Heart right ventricle (tissue), 16 donors: ENCODE data around the gene TUBB4B. TPM values are rescaled to one million over a fixed set of nuclear protein-coding genes. Genes with fewer than 3 reads are reported as not detected.

Experiments used
- ATAC-seq, 8 donors: fragments of 200-7000 bp; cut with Tn5 transposase; one replicate each; pipeline ENCODE4 v1.9.1; 2020; ENCODE audit warnings: mild to moderate bottlenecking in 8 of 8, moderate library complexity in 8 of 8, moderate number of reproducible peaks in 1 of 8
- DNase-seq, 2 donors: peaks; one replicate each; pipeline ENCODE4 v3.0.0-alpha.2; 2020
- H3K27ac ChIP-seq, 10 donors: fragments of 200-600 bp; sonication (generic) in 2 of 10; one replicate each; pipeline versions ENCODE4 v1.5.0 to v1.8.0; 2020 to 2022; ENCODE audit warnings: mild to moderate bottlenecking in 3 of 10
- H3K27me3 ChIP-seq, 7 donors: fragments of 200-600 bp; one replicate each; pipeline ENCODE4 v1.8.0; 2021 to 2022; ENCODE audit warnings: mild to moderate bottlenecking in 2 of 7
- H3K36me3 ChIP-seq, 9 donors: fragments of 200-600 bp; sonication (generic) in 1 of 9; one replicate each; pipeline versions ENCODE4 v1.5.0 to v1.8.0; 2020 to 2022; ENCODE audit warnings: mild to moderate bottlenecking in 2 of 9
- H3K4me1 ChIP-seq, 9 donors: fragments of 200-600 bp; sonication (generic) in 1 of 9; one replicate each; pipeline versions ENCODE4 v1.5.0 to v1.8.0; 2020 to 2022; ENCODE audit warnings: mild to moderate bottlenecking in 4 of 9
- H3K4me3 ChIP-seq, 10 donors: fragments of 200-600 bp; sonication (generic) in 2 of 10; one replicate each; pipeline versions ENCODE4 v1.5.0 to v1.8.0; 2020 to 2022; ENCODE audit warnings: mild to moderate bottlenecking in 7 of 10, moderate library complexity in 2 of 10
- H3K9me3 ChIP-seq, 11 donors: fragments of 200-600 bp in 10 of 11; sonication (generic) in 2 of 11; one replicate each; pipeline versions ENCODE4 v1.5.0 to v1.8.0; 2013 to 2022; ENCODE audit warnings: mild to moderate bottlenecking in 2 of 11, control low read depth in 1 of 11, moderate library complexity in 1 of 11
- CTCF ChIP-seq, 9 donors: fragments of 200-600 bp; sonication (generic) in 2 of 9; IDR thresholded peaks; one replicate each; pipeline versions ENCODE4 v1.5.0 to v1.8.0; 2021 to 2022; ENCODE audit warnings: antibody characterized with exemption in 9 of 9, mild to moderate bottlenecking in 5 of 9, moderate library complexity in 1 of 9
- WGBS, 2 donors: extraction: QIAGEN DNeasy Blood & Tissue Kit; methylation state at CpG; one replicate each; pipeline ENCODE4 v1.1.7; 2013; ENCODE audit warnings: inconsistent platforms in 1 of 2; 5-methylcytosine and 5-hydroxymethylcytosine counted together
- intact Hi-C, 10 donors: fragments of 100-400 bp; cut with DNase I; formaldehyde crosslinking; loops; one replicate each; pipeline versions ENCODE4 v1.11.1 to v1.14.2; 2022
- polyA plus RNA-seq, 2 donors: library from polyadenylated mRNA; stranded (reverse); fragments of 200-250 nt; gene quantifications; one replicate each; pipeline ENCODE4 v1.2.3, GENCODE V29; 2013
- total RNA-seq, 10 donors: library from RNA; stranded (reverse); fragmentation: NEBNext Ultra II Directional in 3 of 10; extraction: Animal tissue kit (Norgen Biotek cat#: 25700) in 3 of 10; gene quantifications; one replicate each; pipeline versions ENCODE4 v1.2.1 to v1.2.4, GENCODE V29; 2021 to 2023
- donor health status: Arrhythmogenic right ventricular cardiomyopathy.
- donor health status: ischemic (EF 13 %, LVEDD 7.1; RV severe dilation, severe dysfunction).
- donor health status: healthy with polysubstance abuse.
- donor health status: DM: no; HTN: yes; CAD: no.
- donor health status: DM: no; HTN: no; CAD: no.
- donor health status: ischemic (EF 25% LVEDD 6.9; RV normal size, moderate dysfunction).
- donor health status: ischemic (EF 25% LVEDD 5.7; RV mildly dilated, moderate dysfunction).
- donor health status: healthy.
- donor health status: DM: yes; HTN: yes; CAD: no.
- donor health status: Ischemic cardiomyopathy.
- donor health status: ischemic (EF 35%, LVEDD 5.7; RV mildly dilated, moderate dysfunction).
- donor health status: nonischemic (EF 11% LVEDD 7.7; RV severe dilation, severe dysfunction).
- donor health status: DM: yes; HTN: yes; CAD: no.
- donor health status: PGD.
- donor health status: ischemic (EF 29% LVEDD 5.4; RV normal size, mild dysfunction).
- donor health status: nonischemic (EF 23%, LVEDD 6.1; RV moderate dilation, normal function).

TUBB4B gene
- total and polyA plus RNA-seq, 12 donors, result 211 to 992 (median 355) TPM

DNA sequence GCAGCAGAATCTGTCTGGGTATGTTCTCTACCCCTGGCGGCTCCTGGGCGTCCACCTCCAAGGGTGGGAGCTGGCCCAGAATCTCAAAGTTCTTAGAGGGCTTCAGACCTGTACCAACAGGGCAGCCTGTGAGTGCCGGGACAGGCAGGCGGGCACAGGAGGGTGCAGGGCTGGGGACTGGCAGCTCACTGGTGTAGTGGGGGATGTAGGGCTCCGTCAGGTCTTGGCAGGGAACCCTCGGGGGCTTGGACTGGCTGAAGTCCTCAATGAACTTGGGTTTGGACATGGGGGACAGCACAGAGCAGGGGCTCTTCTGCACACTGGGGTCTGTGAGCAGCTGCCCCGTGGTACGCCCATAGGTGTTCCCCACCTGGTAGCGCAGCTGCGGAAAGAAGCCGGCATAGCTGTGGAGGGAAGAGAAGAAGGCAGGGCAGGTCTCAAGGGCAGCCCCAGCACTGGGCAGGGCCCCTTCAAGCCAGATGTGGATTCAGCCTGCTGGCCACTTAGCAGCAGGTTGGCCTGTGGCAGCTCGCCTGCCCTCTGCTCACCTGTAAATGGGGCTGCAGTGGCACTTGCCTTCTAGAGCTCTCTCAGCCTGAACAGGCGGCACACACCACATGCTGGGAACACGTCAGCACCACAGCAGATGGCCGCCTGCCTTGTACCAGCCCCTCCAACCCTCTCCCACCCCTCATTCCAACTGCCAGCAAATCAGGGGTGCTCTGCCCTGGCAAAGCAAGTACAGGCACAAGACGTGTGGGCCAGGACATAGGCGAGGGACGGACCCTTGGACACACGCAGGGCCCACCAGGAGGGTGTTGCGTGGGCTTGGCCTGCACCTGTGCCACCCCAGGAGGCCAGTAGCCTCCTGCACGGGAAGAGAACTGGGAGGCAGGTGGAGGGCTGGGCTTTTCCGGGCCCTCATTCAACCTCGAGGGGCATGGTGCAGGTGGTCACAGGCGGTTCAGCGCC, 4.6 kb downstream of the TUBB4B start:
- Histone ChIP-seq H3K27me3 (no peaks in the 10 kb centered on the region), H3K4me1 (peaks cover 3 to 47% (median 32%) of the 10 kb centered on the region in 9 donors), H3K4me3 (no peak overlapping the region), H3K9me3 (no peaks in the 10 kb centered on the region), H3K36me3 (peaks cover 0 to 26% (median 12%) of the 10 kb centered on the region in 9 donors), H3K27ac (no peak overlapping the region)
- ATAC-seq, result no peak
- intact Hi-C loops, result no loop called here
- no peak for TF ChIP-seq CTCF (IDR thresholded peaks at IDR 0.05)
- WGBS, 2 donors, result 93 to 95% methylated on average over 25 of the region's 25 CpGs
- no peak for DNase-seq

DNA sequence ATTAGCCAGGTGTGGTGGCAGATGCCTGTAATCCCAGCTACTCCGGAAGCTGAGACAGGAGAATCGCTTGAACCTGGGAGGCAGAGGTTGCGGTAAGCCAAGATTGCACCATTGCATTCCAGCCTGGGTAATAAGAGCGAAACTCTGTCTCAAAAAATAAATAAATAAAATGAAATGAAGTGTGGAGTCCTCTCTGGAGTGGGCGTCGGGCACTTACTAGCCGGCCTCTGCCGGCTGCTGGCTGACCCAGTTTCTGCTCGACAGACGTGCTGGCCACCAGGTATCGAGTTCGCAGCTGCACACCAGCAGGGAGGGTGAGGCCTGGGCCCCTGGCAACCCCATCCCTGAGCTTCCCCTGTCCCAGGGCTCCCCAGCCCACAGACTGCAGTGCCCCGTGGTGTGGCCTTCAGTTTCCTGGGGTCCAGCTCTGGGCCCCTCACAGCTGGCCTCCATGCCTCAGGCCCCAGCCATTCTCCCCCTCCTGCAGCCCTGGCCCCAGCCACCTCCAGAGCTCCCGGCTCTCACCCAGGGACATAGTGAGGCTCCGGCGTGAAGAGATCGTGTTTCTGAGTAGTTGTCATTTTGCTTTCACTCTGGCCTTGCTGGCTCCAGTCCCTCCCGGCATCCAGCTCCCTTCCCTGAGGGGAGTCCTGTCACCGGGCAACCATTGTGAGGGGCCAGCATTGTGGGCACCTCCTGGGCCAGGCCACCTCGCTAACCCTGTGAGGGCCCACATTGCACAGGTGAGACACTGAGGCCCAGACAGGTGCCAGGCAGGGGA, 6.2 kb downstream of the TUBB4B start:
- intact Hi-C loops, result no loop called here
- no peak for TF ChIP-seq CTCF (IDR thresholded peaks at IDR 0.05)
- no peak for DNase-seq
- Histone ChIP-seq H3K36me3 (peaks cover 0 to 18% (median 8%) of the 10 kb centered on the region in 9 donors), H3K9me3 (no peaks in the 10 kb centered on the region), H3K4me3 (no peak overlapping the region), H3K4me1 (peaks cover 3 to 45% (median 28%) of the 10 kb centered on the region in 9 donors), H3K27me3 (no peaks in the 10 kb centered on the region), H3K27ac (no peak overlapping the region)
- no peak for ATAC-seq
- WGBS, 2 donors, result 77 to 78% methylated on average over 20 of the region's 20 CpGs

DNA sequence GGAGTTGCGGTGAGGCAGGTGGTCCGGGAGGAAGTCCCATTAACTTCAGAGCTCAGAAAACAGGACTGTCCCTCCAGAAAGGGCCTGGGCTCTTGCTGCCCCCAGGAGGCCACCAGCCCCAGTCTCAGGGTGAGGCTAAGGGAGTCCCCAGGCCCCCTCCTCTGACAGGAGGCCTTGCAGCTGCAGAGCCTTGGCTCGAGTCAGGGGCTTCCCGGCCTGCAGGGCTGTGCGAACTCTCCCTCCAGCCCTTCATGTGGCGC, 6.8 kb downstream of the TUBB4B start:
- no peaks in the 10 kb centered on the region for H3K27me3 ChIP-seq
- no peak for DNase-seq
- no peak overlapping the region for H3K27ac ChIP-seq
- H3K36me3 ChIP-seq, result peaks cover 0 to 13% (median 7%) of the 10 kb centered on the region in 9 donors
- no peak overlapping the region for H3K4me3 ChIP-seq
- no peak for ATAC-seq
- no peaks in the 10 kb centered on the region for H3K9me3 ChIP-seq
- WGBS, 2 donors, result 85 to 87% methylated on average over 6 of the region's 6 CpGs
- intact Hi-C loops, result no loop called here
- no peak for TF ChIP-seq CTCF (IDR thresholded peaks at IDR 0.05)
- peaks cover 0 to 40% (median 22%) of the 10 kb centered on the region in 9 donors for H3K4me1 ChIP-seq

DNA sequence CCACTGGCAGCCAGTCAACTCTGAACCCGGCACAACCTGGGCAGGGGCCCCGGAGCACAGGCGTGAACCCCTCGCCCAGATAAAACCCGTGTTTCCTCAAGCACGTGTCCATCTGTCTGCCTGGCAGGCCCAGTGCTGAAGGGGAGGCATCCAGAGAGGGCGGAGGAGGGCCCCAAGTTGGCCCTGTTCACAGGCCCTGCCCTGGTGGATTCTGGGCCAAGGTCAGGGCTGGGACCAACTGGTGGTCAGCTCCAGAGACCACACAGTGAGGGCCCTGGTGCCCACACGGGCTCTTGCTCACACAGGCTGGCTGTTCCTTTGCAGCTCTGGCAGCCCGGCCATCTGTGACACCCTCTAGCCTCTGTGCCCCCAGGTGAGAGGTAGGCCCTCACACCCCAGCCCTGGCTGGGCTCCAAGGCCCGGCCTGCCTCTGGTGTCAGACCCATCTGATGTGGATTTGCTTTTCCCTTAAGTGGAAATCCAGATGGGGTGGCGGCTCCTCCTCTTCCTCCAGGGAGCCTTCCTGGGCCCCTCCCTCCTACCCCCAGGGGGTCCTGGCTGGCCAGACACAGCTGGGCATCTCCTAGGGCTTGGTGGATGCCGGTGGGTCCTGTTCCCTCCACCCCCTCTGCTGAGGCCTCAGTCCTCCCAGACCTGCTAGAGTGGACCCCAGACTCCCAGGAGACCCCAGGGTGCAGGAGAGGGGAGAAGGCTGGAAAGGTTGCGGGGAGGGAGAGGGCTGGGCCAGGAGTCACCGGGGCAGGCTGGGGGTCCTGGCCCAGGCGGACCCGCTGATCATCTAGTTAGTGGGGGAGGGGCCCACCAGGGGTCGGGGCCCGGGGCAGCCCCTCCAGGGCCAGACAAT, 9.5 kb downstream of the TUBB4B start:
- H3K9me3 ChIP-seq, result no peaks in the 10 kb centered on the region
- H3K36me3 ChIP-seq, result no peaks in the 10 kb centered on the region
- H3K4me3 ChIP-seq, result no peak overlapping the region
- peak overlapping the region in 5 of 10 donors; percentile 43 to 58 (median 51) for H3K27ac ChIP-seq
- WGBS, 2 donors, result 35 to 42% methylated on average over 17 to 18 of the region's 18 CpGs
- intact Hi-C loops, result no loop called here
- ATAC-seq, result peak in 5 of 8 donors; percentile 0 to 35 (median 16)
- no peak for DNase-seq
- peaks cover 5 to 37% (median 22%) of the 10 kb centered on the region in 9 donors for H3K4me1 ChIP-seq
- TF ChIP-seq CTCF (IDR thresholded peaks at IDR 0.05), result no peak
- H3K27me3 ChIP-seq, result no peaks in the 10 kb centered on the region
